ENCODE data around the gene ATG16L1.

The ATG16L1 gene

DNA sequence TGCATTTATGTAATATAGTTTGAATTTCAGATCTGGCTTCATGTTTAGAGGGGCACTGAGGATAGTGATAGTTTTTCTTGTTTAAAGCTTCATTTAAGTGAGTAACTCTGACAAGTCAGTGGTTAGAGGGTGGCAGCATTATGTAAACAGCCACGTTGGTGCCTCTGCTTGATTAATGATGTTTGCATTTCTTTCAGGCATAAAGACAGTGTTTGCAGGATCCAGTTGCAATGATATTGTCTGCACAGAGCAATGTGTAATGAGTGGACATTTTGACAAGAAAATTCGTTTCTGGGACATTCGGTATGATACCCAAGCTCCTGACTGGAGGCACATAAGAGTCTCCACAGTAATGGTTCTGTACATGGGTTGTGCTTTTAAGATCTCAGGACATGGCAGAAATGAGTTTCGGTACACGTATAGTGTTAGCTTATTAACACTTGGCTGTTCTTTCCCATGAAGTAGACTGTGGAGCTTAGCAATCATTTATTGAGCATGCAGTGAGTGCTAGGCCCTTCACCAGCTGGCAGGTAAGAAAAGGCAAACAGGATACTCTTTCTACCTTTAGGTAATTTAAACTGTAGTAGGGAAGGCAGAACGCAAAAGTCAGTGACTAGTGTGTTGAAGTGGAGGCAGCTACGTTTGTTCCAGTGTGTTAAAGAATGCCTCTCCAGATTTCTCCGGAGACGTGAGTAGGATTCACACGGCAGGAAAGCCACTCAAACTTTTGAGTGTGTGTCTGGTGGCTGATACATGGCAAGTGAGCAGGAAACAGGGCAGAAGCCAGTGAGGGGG lies 38.8 kb downstream of the ATG16L1 start:
- no peak for DNase-seq (ENCODE audit: low read depth in 2 of 2)

- no peak for DNase-seq (ENCODE audit: low read depth in 2 of 2)
Observed at GRCh38 chr2:233295891-233296290, 44.4 kb downstream of the ATG16L1 start.

DNA sequence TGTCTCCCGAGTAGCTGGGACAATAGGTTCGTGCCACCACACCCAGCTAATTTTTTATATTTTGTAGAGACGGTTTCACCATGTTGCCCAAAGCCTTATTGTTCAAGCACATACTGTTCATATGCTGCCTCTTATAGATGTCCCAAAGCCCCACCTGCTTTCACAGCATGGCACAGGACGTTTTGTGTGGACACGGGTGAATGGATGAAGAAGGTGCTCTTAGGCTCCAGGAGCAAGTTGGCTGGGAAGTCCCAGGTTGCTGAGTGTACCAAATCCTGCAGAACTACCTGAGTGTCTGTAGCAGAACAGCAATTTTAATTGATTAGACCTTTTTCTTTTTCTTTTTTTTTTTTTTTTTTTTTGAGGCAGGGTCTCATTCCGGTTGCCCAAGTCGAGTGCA lies 45.6 kb downstream of the ATG16L1 start:
- no peak for DNase-seq (ENCODE audit: low read depth in 2 of 2)

DNA sequence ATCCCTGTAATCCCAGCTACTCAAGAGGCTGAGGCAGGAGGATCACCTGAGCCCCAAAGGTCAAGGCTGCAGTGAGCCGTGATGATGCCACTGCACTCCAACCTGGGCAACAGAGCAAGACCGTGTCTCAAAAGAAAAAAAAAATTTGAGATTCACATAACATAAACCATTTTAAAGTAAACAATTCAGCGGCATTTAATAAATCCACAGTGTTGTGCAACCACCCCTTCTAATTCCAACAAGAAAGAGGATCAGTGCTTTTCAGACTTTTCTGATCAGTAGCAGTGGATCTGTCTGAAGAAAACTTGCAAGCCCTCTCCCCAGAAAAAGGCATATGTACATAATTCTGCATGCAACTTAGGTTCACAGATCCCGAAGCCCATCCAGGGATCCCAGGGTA lies 48.9 kb downstream of the ATG16L1 start:
- DNase-seq (ENCODE audit: low read depth in 2 of 2): no peak

GRCh38 chr2:233301248-233301647 lies 49.8 kb downstream of the ATG16L1 start:
- no peak for DNase-seq (ENCODE audit: low read depth in 2 of 2)

DNA sequence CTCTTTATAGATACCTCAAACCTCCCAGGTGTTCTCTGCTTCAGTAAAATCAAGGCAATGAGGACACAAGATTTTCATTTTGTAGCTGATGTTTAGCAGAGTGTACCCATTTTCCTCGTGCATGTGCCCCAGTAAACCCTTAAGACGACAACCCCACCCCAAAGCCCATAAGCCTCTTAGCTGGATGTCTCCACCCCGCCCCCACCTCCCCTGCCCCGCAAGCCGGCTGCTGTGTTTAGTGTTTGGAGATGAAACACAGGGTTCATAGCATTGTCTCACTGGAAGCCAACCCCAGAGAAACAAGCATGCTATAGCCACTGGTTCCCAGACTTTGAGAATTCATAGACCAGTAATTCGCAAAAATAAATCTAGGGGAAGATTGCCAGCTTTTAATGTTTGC lies 50.3 kb downstream of the ATG16L1 start:
- DNase-seq (ENCODE audit: low read depth in 2 of 2): no peak

DNA sequence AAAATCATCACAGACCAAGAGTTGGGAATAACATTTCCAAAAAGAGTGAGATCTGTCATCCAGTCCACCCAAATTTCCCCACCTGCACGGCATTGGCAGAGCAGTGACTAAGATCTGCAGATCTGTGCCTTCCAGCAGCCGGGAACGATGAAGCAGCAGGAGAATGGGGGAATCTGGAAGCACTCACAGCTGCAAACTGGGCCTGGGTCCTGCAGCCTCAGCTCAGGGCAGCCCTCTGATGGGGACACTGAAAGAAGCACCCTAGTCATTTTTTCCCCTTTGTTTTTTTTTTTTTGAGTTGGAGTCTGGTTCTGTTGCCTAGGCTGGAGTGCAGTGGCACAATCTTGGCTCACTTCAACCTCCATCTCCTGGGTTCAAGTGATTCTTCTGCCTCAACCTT lies 51.8 kb downstream of the ATG16L1 start:
- DNase-seq (ENCODE audit: low read depth in 2 of 2): no peak

DNA sequence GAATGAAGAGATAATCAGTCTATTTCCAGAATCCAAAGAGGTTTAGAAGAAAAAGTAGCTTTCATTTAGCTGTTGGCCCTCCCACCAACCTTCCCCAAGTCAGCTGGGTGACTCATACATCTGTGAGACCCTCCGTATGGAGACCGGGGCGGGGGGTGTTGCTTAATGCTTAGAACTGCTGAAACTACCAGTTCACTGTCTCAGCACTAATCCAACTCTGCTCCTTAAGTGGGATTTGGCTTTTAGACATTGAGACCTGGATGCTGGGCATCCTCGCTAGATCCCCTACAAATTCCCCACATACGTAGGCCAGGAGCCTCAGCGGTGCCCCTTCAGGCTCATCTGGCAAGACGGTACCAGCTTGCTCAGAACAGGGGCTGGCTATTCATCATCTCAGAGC lies 56.1 kb downstream of the ATG16L1 start, which contains the start of gene SAG:
SAG (plus strand) TSS at position 252 of the 400 bp plus-strand sequence. CDS start 1,374 bp downstream, outside the sequence.
- no peak for DNase-seq (ENCODE audit: low read depth in 2 of 2)

DNA sequence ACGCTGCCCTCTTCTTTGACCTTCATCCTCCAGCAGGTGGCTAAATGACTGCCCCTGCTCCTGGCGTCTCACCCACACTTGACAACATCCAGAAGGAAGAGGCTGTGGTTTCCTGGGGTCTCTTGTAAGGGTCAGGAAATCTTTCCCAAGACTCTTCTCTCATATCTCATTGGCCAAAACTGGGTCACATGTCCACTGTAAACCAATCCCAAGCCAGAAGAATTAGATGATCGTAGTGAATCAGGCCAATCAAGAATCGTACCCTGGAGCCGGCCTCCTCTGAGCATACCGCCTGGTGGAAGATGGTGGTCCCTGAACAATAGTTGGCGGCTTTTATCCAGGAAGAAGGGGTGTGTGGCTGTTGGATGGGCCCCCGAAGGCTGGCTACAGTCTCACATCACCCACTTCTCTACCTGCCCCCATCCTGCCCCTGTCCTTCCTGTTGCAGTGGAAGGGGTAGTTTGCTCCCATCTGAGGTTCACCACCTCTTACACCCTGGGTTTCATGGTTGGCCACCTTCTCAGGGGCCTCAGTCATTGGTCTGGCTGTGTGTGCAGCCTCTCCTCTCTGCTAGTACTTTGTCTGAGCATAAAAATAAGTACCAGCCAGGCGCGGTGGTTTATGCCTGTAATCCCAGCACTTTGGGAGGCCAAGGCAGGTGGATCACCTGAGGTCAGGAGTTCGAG lies 59.9 kb downstream of the ATG16L1 start:
- no peak for DNase-seq (ENCODE audit: low read depth in 2 of 2)

DNA sequence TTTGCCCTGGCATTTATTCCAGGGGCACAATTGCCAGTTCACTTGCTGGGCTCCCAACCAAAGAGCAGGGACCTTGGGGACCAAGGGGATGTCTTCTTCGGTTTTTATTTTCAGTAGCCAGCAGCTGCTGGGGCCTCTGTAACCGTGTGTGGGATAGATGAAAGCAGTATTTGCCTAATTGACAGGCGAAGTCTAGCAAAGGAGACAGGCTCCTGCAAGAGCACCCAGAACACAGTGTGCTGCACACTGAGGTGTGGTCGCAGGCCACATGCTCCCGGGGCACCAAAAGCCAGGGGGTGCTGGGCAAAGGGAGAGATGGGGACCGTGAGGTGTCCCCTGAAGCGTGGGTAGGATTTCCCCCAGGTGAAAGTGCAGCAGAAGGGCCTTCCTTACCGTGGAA lies 61.4 kb downstream of the ATG16L1 start:
- DNase-seq (ENCODE audit: low read depth in 2 of 2): no peak

DNA sequence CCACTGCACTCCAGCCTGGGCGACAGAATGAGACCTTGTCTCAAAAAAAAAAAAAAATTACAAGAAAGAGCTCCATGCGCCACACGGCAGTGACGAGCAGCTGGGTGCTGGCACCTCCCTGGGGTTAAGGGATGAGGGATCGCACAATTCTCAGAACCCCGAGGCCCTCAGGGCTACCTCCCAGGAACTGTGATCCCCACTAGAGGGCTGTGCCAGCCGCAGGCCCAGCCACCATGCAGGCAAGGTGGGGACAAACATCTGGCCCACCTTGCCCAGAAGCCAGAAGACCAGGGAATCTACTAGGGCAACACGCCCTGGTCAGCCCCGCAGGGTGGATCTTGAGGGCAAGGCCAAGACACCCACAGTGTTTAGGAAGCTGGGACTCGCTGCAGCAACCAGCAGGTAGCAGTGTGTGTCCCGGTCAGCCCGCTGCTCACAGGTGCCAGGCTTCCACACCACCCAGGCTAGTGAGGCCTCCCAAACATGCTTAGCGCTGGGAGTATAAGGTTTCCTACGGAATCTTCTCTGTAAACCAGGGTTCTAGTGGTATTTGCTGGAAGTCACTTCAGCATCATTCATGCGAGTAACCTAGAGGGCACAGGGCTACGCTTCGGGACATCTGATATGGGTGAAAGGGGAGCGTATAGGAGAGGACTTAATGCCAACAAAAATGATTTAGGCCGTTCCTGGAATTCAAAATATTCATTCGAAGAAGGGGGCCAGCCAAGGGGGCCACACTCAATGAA lies 62.9 kb downstream of the ATG16L1 start:
- DNase-seq (ENCODE audit: low read depth in 2 of 2): no peak

- DNase-seq (ENCODE audit: low read depth in 2 of 2): no peak
Observed at GRCh38 chr2:233317196-233317943, 65.9 kb downstream of the ATG16L1 start.

- DNase-seq (ENCODE audit: low read depth in 2 of 2): no peak
Observed at GRCh38 chr2:233319256-233319655, 67.8 kb downstream of the ATG16L1 start.

DNA sequence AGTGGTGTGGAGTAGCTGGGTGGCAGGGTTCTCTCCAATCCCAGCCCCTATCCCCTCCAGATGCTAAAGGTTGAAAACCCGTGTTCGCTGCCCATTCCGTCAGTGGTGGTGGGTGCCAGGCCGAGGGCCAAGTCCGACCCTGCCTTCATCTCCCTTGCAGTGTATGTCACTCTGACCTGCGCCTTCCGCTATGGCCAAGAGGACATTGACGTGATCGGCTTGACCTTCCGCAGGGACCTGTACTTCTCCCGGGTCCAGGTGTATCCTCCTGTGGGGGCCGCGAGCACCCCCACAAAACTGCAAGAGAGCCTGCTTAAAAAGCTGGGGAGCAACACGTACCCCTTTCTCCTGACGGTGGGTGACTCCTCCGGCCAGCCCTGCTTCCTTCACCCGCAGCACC lies 69.0 kb downstream of the ATG16L1 start:
- DNase-seq (ENCODE audit: low read depth in 2 of 2): no peak

- no peak for DNase-seq (ENCODE audit: low read depth in 2 of 2)
Observed at GRCh38 chr2:233321166-233321565, 69.7 kb downstream of the ATG16L1 start.

DNA sequence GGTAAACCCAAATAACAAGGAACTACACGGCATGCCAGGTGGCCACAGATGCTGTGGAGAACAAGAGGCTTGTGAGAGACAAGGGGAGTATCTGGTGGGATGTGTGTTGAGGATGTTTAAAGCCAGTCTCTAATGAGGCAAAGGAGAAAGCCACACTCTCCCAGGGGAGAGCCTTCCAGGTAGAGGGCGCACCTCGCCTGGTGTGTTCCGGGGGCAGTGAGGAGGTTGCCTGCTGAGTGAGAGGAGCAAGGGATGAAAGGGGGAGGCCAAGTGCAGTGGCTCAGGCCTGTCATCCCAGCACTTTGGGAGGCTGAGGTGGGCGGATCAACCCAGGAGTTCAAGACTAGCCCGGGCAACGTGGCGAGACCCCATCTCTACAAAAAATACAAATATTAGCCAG lies 72.4 kb downstream of the ATG16L1 start:
- DNase-seq (ENCODE audit: low read depth in 2 of 2): no peak

GRCh38 chr2:233325256-233325655 lies 73.8 kb downstream of the ATG16L1 start:
- DNase-seq (ENCODE audit: low read depth in 2 of 2): no peak

DNA sequence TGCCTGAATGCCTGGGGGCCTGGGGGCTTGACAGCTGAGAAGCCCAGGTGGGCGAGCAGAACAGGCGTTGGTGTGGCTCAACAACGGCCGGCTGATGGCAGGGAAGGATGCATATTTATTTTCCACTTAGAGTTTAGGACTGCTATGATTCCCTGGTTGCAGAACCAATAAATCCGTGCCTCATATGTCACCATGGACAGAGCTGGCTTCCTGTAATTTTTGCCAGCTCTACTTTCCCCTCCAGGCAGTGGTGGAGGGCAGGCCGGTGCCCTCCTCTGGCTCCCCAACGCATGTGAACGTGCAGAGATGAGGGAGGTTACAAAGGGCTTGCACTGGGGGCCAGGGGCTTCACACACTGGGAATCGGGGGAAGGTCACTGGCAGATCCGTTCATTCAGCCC lies 74.3 kb downstream of the ATG16L1 start:
- DNase-seq (ENCODE audit: low read depth in 2 of 2): no peak

DNA sequence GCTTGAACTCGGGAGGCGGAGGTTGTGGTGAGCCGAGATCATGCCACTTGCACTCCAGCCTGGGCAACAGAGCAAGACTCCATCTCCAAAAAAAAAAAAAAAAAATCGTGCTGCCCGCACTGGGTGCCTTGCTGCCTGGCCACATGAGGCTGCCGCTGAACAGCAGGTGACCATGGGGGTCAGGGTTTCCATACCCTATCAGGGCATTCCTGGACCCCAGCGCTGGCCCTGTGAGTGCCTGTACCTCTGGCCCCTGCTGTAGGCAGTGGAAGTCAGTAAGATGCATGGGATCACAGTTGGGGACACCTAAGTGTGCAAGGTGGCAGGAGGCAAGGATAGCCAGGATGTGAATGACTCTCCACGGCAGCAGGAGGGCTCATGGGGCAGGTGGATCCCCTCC lies 75.0 kb downstream of the ATG16L1 start:
- DNase-seq (ENCODE audit: low read depth in 2 of 2): no peak

DNA sequence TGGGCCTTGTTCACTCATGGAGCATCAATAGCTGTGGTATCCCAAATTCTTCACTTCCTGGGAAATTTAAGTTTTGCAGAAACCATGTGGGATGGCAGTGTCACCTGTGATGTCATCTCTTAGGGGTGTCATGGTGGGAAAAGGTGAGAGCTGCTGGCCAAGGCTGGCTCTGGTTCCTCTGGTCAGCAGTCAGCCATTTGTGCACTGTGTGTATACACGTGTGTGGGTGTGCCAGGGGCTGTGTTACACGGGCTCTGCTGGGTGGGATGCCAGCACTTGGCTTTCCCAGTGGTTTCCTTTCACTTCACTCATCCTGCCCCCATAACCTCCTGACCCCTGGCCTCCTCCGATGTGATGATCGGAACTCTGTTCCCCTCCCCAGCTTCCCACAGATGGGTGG lies 77.4 kb downstream of the ATG16L1 start:
- DNase-seq (ENCODE audit: low read depth in 2 of 2): no peak

DNA sequence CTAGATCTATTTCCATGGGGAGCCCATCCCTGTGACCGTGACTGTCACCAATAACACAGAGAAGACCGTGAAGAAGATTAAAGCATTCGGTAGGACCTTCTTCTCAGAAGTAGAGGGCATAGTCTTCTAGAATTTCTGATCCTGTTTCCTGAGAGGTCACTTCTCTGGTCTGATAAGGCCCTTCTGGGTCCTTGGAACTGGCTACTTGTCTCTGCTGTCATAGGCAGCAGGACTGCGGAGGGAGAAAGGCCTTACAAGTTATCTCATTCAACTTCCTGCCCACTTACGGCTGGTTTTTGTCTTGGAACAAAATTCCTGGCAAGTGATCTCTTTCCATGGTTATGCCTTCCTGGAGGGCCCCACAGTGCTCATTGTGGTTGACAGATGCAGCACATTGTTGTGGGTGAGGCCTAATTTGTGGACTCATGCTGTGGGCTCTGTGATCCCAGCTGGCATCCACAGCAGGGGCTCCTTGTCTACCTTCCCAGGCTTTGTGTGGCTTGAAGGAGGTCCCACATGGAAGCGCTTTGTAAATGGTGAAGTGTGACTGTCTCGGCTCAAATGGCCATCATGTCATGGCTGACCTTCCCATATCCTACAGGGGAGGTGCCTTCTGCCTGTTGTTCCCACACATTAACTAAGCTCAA lies 78.1 kb downstream of the ATG16L1 start:
- no peak for DNase-seq (ENCODE audit: low read depth in 2 of 2)

All from stimulated activated CD4-positive, alpha-beta T cell treated with anti-CD3 and anti-CD28 coated beads, Interleukin-15, amount 100 ng/mL, for 48 hours (primary cell).